PC-9 (cell line): ENCODE results near the gene LIPC.

Experiments
- CTCF ChIP-seq: fragments of 200-600 bp; sonication (generic); conservative IDR thresholded peaks from 2 replicates; pipeline ENCODE4 v1.6.1; 2017; ENCODE audit warnings: mixed run types, antibody characterized with exemption, mild to moderate bottlenecking, moderate library complexity
- EZH2 ChIP-seq: fragments of 200-600 bp; sonication (generic); IDR thresholded peaks from 2 replicates; pipeline ENCODE4 v1.8.0; 2017; ENCODE audit warnings: antibody characterized with exemption, low read depth

- TF ChIP-seq CTCF (no peak), EZH2 (no peak)
These were observed 21.9 kb upstream of the LIPC start for GRCh38 chr15:58409861-58410260.
